Endodermal cell (in vitro differentiated cells): ENCODE data around the gene GARIN5A. TPM values are rescaled to one million over a fixed set of nuclear protein-coding genes. Genes with fewer than 3 reads are reported as not detected.

ENCODE experiments used
- DNase-seq: peaks from one replicate; pipeline ENCODE4 v3.0.0-alpha.2; 2017
- H3K27ac ChIP-seq: 2 replicates; pipeline ENCODE4 v1.5.1; 2013; ENCODE audit warnings: mild to moderate bottlenecking, low read depth, low read length, moderate library complexity
- H3K27me3 ChIP-seq: 2 replicates; pipeline ENCODE4 v1.6.1; 2013; ENCODE audit warnings: mild to moderate bottlenecking, low read length, moderate library complexity; ENCODE audit not compliant: insufficient read depth, control insufficient read depth, poor library complexity, severe bottlenecking
- H3K36me3 ChIP-seq: 2 replicates; pipeline ENCODE4 v1.7.0; 2013; ENCODE audit warnings: mild to moderate bottlenecking, low read length, moderate library complexity; ENCODE audit not compliant: control insufficient read depth, insufficient read depth
- H3K4me1 ChIP-seq: one replicate; pipeline ENCODE4 v1.7.0; 2013; ENCODE audit warnings: low read length; ENCODE audit not compliant: control insufficient read depth, insufficient read depth
- H3K4me3 ChIP-seq: 2 replicates; pipeline ENCODE4 v1.5.1; 2013; ENCODE audit warnings: mild to moderate bottlenecking, low read length, moderate library complexity
- H3K9ac ChIP-seq: 2 replicates; pipeline ENCODE4 v1.6.1; 2013; ENCODE audit warnings: mild to moderate bottlenecking, low read length, moderate library complexity; ENCODE audit not compliant: poor library complexity, severe bottlenecking; ENCODE audit errors: extremely low read depth
- H3K9me3 ChIP-seq: 2 replicates; pipeline ENCODE4 v1.6.1; 2013; ENCODE audit warnings: mild to moderate bottlenecking, low read length, moderate library complexity; ENCODE audit not compliant: control insufficient read depth
- H3K27ac Mint-ChIP-seq: 2 replicates; pipeline ENCODE4 v1.8.0; 2020; ENCODE audit warnings: mixed read lengths
- H3K27me3 Mint-ChIP-seq: 2 replicates; pipeline ENCODE4 v1.8.0; 2021; ENCODE audit warnings: mild to moderate bottlenecking, mixed read lengths; ENCODE audit not compliant: insufficient read depth
- H3K36me3 Mint-ChIP-seq: 2 replicates; pipeline ENCODE4 v1.8.0; 2020; ENCODE audit warnings: low read depth, mixed read lengths
- H3K4me1 Mint-ChIP-seq: 2 replicates; pipeline ENCODE4 v1.8.0; 2020; ENCODE audit warnings: mixed read lengths
- H3K4me3 Mint-ChIP-seq: 2 replicates; pipeline ENCODE4 v1.8.0; 2020; ENCODE audit warnings: mild to moderate bottlenecking, moderate library complexity, mixed read lengths
- H3K9me3 Mint-ChIP-seq: 2 replicates; pipeline ENCODE4 v1.8.0; 2020; ENCODE audit warnings: mild to moderate bottlenecking, mixed read lengths
- WGBS, 2 experiments: methylation state at CpG; one replicate each; pipeline versions ENCODE4 v1.1.5 to v1.1.7; 2013; ENCODE audit warnings: missing lambda C conversion rate in 2 of 2, mixed read lengths in 1 of 2; ENCODE audit not compliant: insufficient coverage in 1 of 2, insufficient read length in 1 of 2; 5-methylcytosine and 5-hydroxymethylcytosine counted together
- total RNA-seq, 2 donors: library from RNA; stranded (reverse); fragmentation: NEBNext Ultra II Directional in 1 of 2; extraction: Animal tissue kit (Norgen Biotek cat#: 25700) in 1 of 2; gene quantifications; 2 replicates in 1 of 2; 3 replicates in 1 of 2; pipeline ENCODE4 v1.2.1, GENCODE V29; 2021
- TF ChIP-seq, protein P1 (sequence below): fragments of 200-600 bp; sonication (generic); conservative IDR thresholded peaks from 2 replicates; pipeline ENCODE4 v1.5.0; 2021; ENCODE audit warnings: antibody characterized with exemption, mild to moderate bottlenecking

Gene GARIN5A
- total RNA-seq, 2 donors from 2014 or later = 8.3 to 9.5 TPM

DNA sequence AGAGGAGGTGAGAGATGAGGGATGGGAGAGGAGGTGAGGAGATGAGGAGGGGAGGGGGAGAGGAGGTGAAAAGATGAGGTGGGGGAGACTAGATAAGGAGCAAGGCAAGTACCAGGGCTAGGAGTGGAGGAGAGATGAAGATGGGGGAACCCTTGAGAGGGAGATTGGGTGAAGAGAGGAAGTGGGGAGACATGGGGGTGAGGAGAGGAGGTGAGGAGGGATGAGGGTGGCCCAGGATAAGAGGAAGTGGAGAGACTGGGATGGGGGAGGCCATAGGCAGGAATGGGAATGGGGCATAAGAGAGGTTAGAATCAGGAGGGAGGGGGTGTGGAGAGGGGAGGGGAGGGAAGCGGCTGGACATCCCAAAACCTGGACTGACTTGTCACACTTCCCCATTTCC lies 17.0 kb downstream of the GARIN5A start:
- Histone ChIP-seq H3K36me3 (no peaks in the 10 kb centered on the region), H3K9me3 (no peaks in the 10 kb centered on the region), H3K9ac (no peak overlapping the region), H3K27me3 (no peaks in the 10 kb centered on the region), H3K4me1 (no peaks in the 10 kb centered on the region), H3K4me3 (no peak overlapping the region), H3K27ac (no peak overlapping the region)
- no peak for DNase-seq
- TF ChIP-seq, protein P1, sequence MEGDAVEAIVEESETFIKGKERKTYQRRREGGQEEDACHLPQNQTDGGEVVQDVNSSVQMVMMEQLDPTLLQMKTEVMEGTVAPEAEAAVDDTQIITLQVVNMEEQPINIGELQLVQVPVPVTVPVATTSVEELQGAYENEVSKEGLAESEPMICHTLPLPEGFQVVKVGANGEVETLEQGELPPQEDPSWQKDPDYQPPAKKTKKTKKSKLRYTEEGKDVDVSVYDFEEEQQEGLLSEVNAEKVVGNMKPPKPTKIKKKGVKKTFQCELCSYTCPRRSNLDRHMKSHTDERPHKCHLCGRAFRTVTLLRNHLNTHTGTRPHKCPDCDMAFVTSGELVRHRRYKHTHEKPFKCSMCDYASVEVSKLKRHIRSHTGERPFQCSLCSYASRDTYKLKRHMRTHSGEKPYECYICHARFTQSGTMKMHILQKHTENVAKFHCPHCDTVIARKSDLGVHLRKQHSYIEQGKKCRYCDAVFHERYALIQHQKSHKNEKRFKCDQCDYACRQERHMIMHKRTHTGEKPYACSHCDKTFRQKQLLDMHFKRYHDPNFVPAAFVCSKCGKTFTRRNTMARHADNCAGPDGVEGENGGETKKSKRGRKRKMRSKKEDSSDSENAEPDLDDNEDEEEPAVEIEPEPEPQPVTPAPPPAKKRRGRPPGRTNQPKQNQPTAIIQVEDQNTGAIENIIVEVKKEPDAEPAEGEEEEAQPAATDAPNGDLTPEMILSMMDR = no peak
- Mint-ChIP-seq H3K4me3 (no peak overlapping the region), H3K9me3 (no peaks in the 10 kb centered on the region), H3K4me1 (no peaks in the 10 kb centered on the region), H3K27ac (no peak overlapping the region), H3K36me3 (no peaks in the 10 kb centered on the region), H3K27me3 (peaks cover 14% of the 10 kb centered on the region)
- 83 to 100% methylated on average over 1 of the region's 1 CpG for WGBS, 2 experiments

DNA sequence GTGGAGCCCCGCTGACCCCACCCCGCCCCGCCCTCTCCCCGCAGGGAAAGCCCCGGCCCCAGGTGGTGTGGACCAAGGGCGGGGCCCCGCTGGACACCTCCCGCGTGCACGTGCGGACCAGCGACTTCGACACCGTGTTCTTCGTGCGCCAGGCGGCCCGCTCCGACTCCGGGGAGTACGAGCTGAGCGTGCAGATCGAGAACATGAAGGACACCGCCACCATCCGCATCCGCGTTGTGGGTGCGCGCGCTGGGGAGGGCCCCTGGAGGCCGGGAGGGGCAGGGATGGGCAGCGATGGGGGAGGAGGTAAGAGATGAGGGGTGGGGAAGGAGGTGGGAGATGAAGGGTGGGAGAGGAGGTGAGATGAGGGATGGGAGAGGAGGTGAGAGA lies 17.6 kb downstream of the GARIN5A start:
- Histone ChIP-seq H3K9ac (no peak overlapping the region), H3K4me3 (no peak overlapping the region), H3K36me3 (no peaks in the 10 kb centered on the region), H3K9me3 (no peaks in the 10 kb centered on the region), H3K27ac (no peak overlapping the region), H3K27me3 (no peaks in the 10 kb centered on the region), H3K4me1 (no peaks in the 10 kb centered on the region)
- Mint-ChIP-seq H3K4me1 (no peaks in the 10 kb centered on the region), H3K36me3 (no peaks in the 10 kb centered on the region), H3K27ac (no peak overlapping the region), H3K9me3 (no peaks in the 10 kb centered on the region), H3K4me3 (no peak overlapping the region), H3K27me3 (peaks cover 14% of the 10 kb centered on the region)
- TF ChIP-seq, protein P1 = no peak
- no peak for DNase-seq
- WGBS, 2 experiments = 80 to 89% methylated on average over 1 to 32 of the region's 32 CpGs

DNA sequence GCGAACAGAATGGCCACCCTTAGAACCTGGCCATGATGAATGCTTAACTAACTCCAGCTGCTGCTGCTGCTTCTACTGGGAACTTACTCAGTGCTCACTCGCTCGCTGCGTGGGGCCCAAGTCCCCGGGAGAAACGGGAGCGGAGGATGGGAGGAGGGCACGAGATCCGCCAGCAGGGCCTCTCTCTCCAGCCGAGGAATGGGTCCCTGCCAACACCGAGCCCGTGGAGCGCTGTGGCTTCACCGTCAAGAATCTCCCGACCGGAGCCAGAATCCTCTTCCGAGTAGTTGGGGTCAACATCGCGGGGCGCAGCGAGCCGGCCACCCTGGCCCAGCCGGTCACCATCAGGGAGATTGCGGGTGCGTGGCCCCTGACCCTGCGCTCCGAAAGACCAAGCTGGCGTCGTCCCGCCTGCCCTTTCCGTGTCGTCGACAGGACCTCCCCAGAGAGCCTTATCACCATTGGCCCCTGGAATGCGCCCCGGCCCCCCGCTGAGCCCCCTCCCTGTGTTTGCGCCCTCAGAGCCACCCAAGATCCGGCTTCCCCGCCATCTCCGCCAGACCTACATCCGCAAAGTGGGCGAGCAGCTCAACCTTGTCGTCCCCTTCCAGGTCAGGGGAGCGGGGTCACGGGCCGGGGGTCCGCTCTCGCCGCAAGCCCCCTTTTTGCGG lies 18.1 kb downstream of the GARIN5A start:
- Mint-ChIP-seq H3K27ac (no peak overlapping the region), H3K27me3 (peaks cover 14% of the 10 kb centered on the region), H3K36me3 (no peaks in the 10 kb centered on the region), H3K9me3 (no peaks in the 10 kb centered on the region), H3K4me3 (no peak overlapping the region), H3K4me1 (no peaks in the 10 kb centered on the region)
- Histone ChIP-seq H3K36me3 (no peaks in the 10 kb centered on the region), H3K4me3 (no peak overlapping the region), H3K9me3 (no peaks in the 10 kb centered on the region), H3K27ac (no peak overlapping the region), H3K4me1 (no peaks in the 10 kb centered on the region), H3K27me3 (no peaks in the 10 kb centered on the region), H3K9ac (no peak overlapping the region)
- TF ChIP-seq, protein P1 = no peak
- 87 to 94% methylated on average over 18 to 50 of the region's 50 CpGs for WGBS, 2 experiments
- no peak for DNase-seq
